ENCODE data around the gene SMAP2. TPM values are rescaled to one million over a fixed set of nuclear protein-coding genes. Genes with fewer than 3 reads are reported as not detected.

SMAP2 gene
- total and polyA plus RNA-seq, 10 of the 15 experiments (the other 5 are each of a cell fraction or from before 2014, with no cell fraction given), result 33.4 to 177 (median 105) TPM

DNA sequence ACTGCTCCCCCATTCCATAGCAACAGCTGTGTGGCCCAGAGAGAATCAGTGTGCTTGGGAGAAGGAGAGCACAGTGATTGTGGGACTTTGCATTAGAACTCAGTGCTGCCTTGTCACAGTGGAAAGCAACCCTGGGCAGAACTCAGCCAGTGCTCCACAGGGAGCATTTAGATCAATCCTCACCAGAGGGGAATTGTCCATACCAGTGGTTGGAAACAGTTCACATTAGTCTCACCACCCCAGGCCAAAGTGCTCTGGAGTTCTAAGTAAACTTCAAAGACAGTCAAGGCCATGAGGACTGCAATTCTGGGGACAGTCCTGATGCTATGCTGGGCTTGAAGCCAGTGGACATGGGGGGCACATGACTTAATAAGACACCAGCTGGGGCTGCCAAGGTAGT, 12.9 kb upstream of the SMAP2 start:
- no peaks in the 10 kb centered on the region; the same call in 1 of the 2 replicates for H3K4me1 ChIP-seq (ENCODE audit: control insufficient read depth, insufficient read depth, low read length)
- H4K20me1 ChIP-seq (ENCODE audit: control insufficient read depth, insufficient read depth), result no peaks in the 10 kb centered on the region
- no peaks in the 10 kb centered on the region for H3K27me3 ChIP-seq (replicated peaks in 1 of 2; ENCODE audit: control insufficient read depth in 2 of 2, insufficient read depth in 2 of 2, low read length in 1 of 2)
- no peak for FAIRE-seq
- CTCF ChIA-PET, result interaction anchor here (0.7 kb wide), 1 partner anchor 81 kb away, joined by 3 read pairs; no protein-coding TSS in a partner anchor
- SMC1A ChIA-PET (ENCODE audit: uncharacterized antibody, unreplicated experiment), result interaction anchor here (1.0 kb wide), 1 partner anchor 25 kb away, joined by 4 read pairs; no protein-coding TSS in a partner anchor
- H3K27ac ChIP-seq (ENCODE audit: control insufficient read depth, insufficient read depth), result no peak overlapping the region
- H3K36me3 ChIP-seq (ENCODE audit: control insufficient read depth in 2 of 2, insufficient read depth in 2 of 2, low read length in 1 of 2), result no peaks in the 10 kb centered on the region
- H2AFZ ChIP-seq (ENCODE audit: control insufficient read depth, low read depth, low read length), result no peak overlapping the region
- POLR2A ChIA-PET, result no interaction called here
- no peaks in the 10 kb centered on the region for H3K79me2 ChIP-seq (ENCODE audit: control insufficient read depth, insufficient read depth, low read length)
- RAD21 ChIA-PET (ENCODE audit: unreplicated experiment), result no interaction called here
- intact Hi-C loops (cut with micrococcal nuclease; ENCODE audit: unreplicated experiment) (no loop called here), in situ Hi-C loops (cut with MboI) (no loop called here)
- BruUV-seq (replicated peaks), result no TSS peak
- ATAC-seq, result no peak
- H3K9me3 ChIP-seq (replicated peaks; ENCODE audit: control insufficient read depth, insufficient read depth, low read length), result peaks cover 5% of the 10 kb centered on the region; the same call in 2 of the 3 replicates
- H3K4me2 ChIP-seq (ENCODE audit: control insufficient read depth, insufficient read depth), result no peak overlapping the region
- DNase-seq (ENCODE audit: low read depth, low spot score), result no peak
- H3K4me3 ChIP-seq, result no peak overlapping the region
- no peak overlapping the region for H3K9ac ChIP-seq (ENCODE audit: control insufficient read depth, insufficient read depth, low read length)
- TF ChIP-seq RAD21 (IDR thresholded peaks at IDR 0.05; ENCODE audit: insufficient read depth, low read depth, low read length) (no peak), LARP7 (IDR thresholded peaks at IDR 0.05) (no peak), PML (IDR thresholded peaks at IDR 0.05; ENCODE audit: low read length) (no peak), HCFC1 (IDR thresholded peaks at IDR 0.05; ENCODE audit: low read length) (no peak), POLR2AphosphoS5 (IDR thresholded peaks at IDR 0.05; ENCODE audit: low read length) (no peak), BRCA1 (IDR thresholded peaks at IDR 0.05; ENCODE audit: low read depth, low read length) (no peak), POU2F2 (IDR thresholded peaks at IDR 0.05; ENCODE audit: borderline replicate concordance, low read depth, low read length) (no peak), RFX5 (IDR thresholded peaks at IDR 0.05; ENCODE audit: low read depth, low read length) (no peak), CBX3 (IDR thresholded peaks at IDR 0.05; ENCODE audit: borderline replicate concordance, low read depth) (no peak), KLF5 (IDR thresholded peaks at IDR 0.05; ENCODE audit: partially characterized antibody) (no peak), ZBED1 (IDR thresholded peaks at IDR 0.05; ENCODE audit: borderline replicate concordance) (no peak), IKZF2 (IDR thresholded peaks at IDR 0.05) (no peak), CBFB (IDR thresholded peaks at IDR 0.05; ENCODE audit: low read depth) (no peak), GATAD2B (conservative IDR thresholded peaks at IDR 0.05; ENCODE audit: low read depth) (no peak)
- TF ChIP-seq, protein P1, sequence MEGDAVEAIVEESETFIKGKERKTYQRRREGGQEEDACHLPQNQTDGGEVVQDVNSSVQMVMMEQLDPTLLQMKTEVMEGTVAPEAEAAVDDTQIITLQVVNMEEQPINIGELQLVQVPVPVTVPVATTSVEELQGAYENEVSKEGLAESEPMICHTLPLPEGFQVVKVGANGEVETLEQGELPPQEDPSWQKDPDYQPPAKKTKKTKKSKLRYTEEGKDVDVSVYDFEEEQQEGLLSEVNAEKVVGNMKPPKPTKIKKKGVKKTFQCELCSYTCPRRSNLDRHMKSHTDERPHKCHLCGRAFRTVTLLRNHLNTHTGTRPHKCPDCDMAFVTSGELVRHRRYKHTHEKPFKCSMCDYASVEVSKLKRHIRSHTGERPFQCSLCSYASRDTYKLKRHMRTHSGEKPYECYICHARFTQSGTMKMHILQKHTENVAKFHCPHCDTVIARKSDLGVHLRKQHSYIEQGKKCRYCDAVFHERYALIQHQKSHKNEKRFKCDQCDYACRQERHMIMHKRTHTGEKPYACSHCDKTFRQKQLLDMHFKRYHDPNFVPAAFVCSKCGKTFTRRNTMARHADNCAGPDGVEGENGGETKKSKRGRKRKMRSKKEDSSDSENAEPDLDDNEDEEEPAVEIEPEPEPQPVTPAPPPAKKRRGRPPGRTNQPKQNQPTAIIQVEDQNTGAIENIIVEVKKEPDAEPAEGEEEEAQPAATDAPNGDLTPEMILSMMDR (IDR thresholded peaks at IDR 0.05 in 2 of 3, conservative IDR thresholded peaks at IDR 0.05 in 1 of 3; ENCODE audit: control insufficient read depth in 2 of 3, extremely low read depth in 1 of 3, insufficient read depth in 1 of 3, low read depth in 3 of 3, low read length in 3 of 3), result no peak
- TF ChIP-seq, protein P2, sequence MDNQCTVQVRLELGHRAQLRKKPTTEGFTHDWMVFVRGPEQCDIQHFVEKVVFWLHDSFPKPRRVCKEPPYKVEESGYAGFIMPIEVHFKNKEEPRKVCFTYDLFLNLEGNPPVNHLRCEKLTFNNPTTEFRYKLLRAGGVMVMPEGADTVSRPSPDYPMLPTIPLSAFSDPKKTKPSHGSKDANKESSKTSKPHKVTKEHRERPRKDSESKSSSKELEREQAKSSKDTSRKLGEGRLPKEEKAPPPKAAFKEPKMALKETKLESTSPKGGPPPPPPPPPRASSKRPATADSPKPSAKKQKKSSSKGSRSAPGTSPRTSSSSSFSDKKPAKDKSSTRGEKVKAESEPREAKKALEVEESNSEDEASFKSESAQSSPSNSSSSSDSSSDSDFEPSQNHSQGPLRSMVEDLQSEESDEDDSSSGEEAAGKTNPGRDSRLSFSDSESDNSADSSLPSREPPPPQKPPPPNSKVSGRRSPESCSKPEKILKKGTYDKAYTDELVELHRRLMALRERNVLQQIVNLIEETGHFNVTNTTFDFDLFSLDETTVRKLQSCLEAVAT (IDR thresholded peaks at IDR 0.05), result no peak
- TF ChIP-seq, protein P3, sequence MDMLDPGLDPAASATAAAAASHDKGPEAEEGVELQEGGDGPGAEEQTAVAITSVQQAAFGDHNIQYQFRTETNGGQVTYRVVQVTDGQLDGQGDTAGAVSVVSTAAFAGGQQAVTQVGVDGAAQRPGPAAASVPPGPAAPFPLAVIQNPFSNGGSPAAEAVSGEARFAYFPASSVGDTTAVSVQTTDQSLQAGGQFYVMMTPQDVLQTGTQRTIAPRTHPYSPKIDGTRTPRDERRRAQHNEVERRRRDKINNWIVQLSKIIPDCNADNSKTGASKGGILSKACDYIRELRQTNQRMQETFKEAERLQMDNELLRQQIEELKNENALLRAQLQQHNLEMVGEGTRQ (IDR thresholded peaks at IDR 0.05; ENCODE audit: borderline replicate concordance, low read depth, low read length), result no peak
- TF ChIP-seq, protein P4, sequence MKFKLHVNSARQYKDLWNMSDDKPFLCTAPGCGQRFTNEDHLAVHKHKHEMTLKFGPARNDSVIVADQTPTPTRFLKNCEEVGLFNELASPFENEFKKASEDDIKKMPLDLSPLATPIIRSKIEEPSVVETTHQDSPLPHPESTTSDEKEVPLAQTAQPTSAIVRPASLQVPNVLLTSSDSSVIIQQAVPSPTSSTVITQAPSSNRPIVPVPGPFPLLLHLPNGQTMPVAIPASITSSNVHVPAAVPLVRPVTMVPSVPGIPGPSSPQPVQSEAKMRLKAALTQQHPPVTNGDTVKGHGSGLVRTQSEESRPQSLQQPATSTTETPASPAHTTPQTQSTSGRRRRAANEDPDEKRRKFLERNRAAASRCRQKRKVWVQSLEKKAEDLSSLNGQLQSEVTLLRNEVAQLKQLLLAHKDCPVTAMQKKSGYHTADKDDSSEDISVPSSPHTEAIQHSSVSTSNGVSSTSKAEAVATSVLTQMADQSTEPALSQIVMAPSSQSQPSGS (IDR thresholded peaks at IDR 0.05; ENCODE audit: low read length), result no peak
- TF ChIP-seq, protein P5, sequence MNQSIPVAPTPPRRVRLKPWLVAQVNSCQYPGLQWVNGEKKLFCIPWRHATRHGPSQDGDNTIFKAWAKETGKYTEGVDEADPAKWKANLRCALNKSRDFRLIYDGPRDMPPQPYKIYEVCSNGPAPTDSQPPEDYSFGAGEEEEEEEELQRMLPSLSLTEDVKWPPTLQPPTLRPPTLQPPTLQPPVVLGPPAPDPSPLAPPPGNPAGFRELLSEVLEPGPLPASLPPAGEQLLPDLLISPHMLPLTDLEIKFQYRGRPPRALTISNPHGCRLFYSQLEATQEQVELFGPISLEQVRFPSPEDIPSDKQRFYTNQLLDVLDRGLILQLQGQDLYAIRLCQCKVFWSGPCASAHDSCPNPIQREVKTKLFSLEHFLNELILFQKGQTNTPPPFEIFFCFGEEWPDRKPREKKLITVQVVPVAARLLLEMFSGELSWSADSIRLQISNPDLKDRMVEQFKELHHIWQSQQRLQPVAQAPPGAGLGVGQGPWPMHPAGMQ (IDR thresholded peaks at IDR 0.05; ENCODE audit: borderline replicate concordance), result no peak

Measured in GM12878 (cell line).